NCI-H2196 treated with DMSO at 0.1 percent for 48 hours (cell line): ENCODE data around the gene GPR143.
"Not testable (repeated sequence)": the region's sequence is repeated elsewhere in the genome, so short reads cannot be mapped to it uniquely, and the experiment has no call there.

Experiments used
- DNase-seq: peaks from one replicate; lab custom pipeline; 2025; ENCODE audit not compliant: unreplicated experiment; lab: John Stamatoyannopoulos, UW

The GPR143 gene

DNA sequence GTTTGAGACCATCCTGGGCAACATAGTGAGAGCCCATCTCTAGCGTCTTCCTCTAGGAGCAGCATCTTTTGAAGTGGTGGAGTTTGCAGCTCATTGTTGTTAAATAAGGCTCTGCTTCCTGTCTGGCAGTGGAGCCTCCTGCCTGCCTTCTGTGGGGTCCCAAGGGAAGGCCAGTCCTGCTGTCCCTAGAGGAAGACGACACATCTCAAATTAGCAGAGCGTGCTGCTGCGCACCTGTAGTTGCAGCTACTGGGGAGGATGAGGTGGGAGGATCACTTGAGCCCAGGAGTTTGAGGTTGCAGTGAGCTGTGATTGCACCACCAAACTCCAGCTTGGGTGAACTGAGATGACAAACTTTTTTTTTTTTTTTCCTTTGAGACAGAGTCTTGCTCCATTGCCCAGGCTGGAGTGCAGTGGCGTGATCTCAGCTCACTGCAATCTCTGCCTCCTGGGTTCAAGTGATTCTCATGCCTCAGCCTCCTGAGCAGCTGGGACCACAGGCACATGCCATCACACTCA is 2.7 kb upstream of the GPR143 start:
- DNase-seq: not testable (repeated sequence)

DNA sequence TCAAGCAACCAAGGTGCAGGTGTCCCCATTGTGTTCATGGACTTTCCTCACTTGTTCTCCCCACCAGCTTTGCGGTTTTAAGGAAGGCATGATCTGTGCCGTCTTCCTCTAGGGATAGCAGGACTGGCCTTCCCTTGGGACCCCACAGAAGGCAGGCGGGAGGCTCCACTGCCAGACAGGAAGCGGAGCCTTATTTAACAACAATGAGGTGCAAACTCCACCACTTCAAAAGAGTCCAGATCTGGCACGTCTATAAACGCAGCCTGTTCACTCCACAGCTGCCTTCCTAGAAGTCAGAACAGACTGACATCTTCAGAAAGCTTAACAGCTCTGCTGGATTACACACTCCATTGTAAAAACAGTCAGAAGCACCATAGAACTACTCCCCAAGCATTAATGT is 1.7 kb upstream of the GPR143 start:
- DNase-seq: no peak

GRCh38 chrX:9765072-9765736 is 443 bp downstream of the GPR143 start:
- no peak for DNase-seq

DNA sequence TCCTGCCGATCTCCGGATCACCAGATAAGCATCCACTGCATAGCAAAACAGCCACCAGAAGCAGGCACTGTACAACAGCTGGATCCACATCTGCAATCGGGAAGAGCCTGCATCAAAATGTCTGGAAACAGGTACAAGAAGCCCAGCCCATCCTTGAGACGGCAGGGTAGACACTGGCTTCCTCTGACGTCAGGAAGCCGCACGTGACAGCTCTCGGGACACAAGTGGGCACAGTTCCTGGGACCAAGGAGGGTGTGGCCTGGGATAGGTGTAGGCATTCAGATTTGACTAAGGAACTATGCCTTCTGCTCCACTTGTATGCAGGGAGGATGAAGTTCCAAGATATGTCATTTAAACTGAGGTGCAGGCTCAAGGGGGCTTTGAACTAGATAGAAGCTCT is 6.3 kb downstream of the GPR143 start:
- no peak for DNase-seq

DNA sequence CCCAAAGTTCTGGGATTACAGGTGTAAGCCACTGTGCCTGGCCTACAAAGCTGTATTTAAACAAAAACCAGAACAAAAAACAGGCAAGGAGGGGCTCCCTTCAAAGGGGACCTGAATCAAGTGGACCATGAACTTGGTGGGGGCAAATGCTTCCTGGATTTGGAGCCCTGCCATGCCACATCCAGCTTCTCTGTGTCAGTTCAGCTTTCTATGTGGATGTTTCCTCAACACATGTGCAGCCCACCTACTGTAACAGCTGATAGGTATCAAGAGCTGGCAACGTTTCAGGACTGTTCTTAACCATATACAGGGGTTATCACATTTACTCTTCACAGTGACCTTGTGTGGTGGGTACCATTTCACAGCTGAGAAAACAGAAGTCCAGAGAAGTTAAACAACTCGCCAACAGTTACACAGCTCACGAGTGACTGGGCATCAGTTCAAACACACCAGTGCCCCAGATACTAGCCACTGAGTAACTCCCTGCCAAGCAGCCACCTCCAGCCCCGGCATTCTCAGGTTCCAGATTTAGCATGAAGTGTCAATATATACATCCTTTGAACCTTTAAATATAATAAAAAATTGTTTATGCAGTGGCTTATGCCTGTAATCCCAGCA is 7.5 kb downstream of the GPR143 start:
- no peak for DNase-seq

DNA sequence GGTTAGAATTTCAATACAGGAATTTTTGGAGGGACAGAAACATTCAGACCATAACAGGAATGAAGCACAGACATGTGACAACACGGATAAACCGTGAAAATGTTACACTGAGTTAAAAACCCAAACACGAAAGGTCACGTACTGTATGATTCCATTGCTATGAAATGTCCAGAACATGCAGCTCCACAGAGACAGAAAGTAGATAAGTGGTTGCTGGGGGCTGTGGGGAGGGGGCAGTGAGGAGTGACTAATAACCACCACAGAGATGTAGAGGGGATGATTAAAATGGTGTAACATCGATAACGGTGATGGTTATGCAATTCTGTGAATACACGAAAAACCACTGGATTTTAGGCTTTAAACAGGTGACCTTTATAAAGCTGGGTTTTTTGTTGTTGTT is 8.3 kb downstream of the GPR143 start:
- no peak for DNase-seq

DNA sequence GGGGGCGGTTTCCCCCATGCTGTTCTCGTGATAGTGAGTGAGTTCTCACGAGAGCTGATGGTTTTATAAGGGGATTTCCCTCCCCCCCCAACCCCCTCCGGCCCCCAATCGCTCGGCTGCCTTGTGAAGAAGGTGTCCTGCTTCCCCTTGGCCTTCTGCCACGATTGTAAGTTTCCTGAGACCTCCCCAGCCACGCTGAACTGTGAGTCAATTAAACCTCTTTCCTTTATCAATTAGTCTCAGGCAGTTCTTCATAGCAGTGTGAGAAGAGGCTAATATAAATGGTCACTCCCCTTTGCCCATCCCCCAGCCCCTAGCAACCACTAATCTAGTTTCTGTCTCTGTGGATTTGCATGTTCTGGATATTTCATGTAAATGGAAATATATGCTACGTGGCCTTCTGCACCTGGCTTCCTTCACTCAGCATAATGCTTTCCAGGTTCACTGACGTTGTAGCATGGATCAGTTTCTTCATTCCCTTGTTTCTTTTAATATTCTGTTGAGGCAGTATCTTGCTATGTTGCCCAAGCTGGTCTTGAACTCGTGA is 16.4 kb downstream of the GPR143 start:
- DNase-seq: no peak

- DNase-seq: no peak
These were observed 18.0 kb downstream of the GPR143 start for GRCh38 chrX:9747644-9748043.

GRCh38 chrX:9746148-9746888 is 19.3 kb downstream of the GPR143 start:
- DNase-seq: no peak

DNA sequence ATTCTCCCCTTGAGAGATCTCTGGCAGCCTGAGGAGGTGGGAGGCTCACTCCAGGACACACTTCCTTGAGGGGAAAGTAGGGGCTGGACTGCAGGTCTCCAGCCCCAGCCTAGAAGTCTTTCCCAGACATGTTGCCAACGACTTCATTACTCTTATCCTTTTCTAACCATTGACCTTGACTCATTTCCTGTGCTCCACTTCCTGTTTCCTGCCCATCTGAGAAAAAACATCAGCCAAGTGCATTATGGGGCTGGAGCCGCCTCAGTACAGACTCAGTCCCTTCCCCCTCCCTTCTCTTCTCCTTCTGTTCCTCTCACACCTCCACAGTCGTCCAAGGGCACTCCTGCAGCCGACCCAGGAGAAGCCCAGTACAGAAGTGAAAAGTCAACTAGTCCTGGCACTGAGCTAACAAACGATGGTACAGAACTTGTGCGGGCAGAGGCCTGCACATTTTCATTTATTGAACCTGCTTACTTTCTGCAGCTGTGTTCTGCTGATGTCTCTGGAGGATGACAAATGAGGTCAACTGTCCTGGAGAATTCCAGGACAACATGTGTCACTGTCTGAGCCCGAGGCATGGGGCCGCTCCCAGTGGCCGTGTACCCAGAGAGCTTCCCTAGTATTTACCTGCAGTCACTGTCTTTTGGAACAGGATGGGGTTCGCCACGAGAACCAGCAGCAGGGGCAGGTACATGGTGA is 20.1 kb downstream of the GPR143 start:
- no peak for DNase-seq

DNA sequence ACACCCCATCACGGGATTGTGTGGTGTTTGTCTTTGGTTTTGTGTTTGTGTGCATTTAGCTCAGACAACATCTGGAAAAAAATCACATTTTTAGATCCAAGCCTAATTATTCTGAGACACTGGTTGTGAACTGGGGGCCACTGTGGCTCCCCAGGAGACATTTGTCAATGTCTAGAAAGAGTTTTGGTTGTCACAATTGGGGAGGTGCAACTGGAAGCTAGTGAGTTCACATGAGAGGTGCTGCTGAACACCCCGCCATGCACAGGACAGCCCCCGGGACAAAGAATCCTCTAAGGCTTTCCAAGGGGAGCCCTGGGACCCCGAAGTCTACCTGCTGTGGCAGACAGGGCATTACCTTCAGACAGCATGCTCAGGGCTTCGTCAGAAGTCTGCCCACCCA is 26.5 kb downstream of the GPR143 start:
- no peak for DNase-seq

DNA sequence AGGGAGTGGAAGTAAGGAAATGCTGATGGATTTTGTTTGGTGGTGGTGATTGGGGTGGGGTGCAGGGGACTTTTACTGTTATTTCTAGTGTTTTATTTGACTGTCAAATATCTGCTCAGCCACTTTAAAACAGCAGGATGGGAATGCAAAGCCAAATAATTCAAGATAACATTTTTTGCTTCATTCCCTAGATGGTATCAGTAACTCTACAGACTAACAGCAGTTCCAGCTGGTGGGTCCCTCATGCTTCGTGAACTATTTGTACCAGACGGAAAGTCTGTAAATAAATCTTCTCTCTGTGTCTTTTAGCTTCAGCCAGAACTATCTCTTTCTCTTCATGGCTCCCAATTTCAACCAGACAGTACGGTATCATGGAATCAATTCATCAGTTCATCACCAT is 27.5 kb downstream of the GPR143 start:
- DNase-seq: no peak

- no peak for DNase-seq
These were observed 28.3 kb downstream of the GPR143 start for GRCh38 chrX:9737363-9737762.

GRCh38 chrX:9730752-9731151 is 34.9 kb downstream of the GPR143 start:
- DNase-seq: no peak

DNA sequence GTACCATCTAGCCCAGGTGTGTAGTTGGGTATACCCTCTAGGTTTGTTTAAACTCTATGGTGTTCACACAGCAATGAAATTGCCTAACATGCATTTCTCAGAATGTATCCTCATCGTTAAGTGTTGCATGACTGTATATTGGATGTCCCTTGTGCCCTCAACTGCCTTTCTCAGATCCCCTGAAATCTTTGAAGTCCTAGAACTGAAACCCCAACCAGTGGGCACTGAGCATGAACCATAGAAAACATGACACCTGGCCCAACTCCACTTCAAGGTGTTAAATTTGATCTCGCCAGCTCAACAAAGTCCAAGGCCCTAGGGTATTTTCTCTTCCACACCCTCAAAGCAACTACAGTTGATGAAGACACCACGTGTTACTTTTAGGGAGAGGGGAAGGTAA is 35.6 kb downstream of the GPR143 start:
- no peak for DNase-seq

GRCh38 chrX:9729171-9729885 is 36.3 kb downstream of the GPR143 start:
- no peak for DNase-seq

DNA sequence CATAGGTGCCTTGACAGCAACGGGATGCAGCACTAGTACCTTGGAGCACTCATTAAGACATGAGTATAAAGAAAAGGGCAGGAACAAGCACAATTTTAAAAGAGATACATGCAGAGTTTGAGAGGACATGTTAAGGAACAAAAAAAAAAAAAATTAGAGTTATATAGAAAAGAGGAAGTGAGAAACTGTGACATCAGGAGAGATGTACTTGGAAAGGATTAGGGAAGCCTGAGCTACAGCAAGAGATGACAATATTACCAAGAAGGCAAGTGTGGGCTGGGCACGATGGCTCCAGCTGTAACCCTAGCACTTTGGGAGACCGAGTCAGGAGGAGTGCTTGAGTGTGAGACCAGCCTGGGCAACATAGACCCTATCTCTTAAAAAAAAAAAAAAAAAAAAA is 37.4 kb downstream of the GPR143 start:
- DNase-seq: no peak

DNA sequence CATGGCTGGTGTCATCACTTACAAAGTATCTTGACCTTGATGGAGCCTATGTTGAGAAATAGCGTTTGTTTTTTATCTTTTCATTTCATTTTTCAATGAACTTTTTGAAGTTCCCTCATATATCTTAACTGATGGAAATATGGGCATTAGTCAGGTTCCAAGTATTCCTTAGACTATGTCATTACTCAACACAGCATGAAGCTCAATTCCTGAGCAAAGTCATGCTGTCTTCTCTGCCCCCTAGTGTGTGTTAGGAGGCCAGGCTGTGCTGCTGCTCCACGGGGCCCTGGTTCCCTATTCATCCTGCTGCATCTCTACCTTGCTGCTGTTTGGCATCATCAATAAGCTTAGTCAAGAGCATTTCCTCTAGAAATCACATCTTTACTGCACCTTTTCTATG is 40.9 kb downstream of the GPR143 start:
- DNase-seq: no peak

DNA sequence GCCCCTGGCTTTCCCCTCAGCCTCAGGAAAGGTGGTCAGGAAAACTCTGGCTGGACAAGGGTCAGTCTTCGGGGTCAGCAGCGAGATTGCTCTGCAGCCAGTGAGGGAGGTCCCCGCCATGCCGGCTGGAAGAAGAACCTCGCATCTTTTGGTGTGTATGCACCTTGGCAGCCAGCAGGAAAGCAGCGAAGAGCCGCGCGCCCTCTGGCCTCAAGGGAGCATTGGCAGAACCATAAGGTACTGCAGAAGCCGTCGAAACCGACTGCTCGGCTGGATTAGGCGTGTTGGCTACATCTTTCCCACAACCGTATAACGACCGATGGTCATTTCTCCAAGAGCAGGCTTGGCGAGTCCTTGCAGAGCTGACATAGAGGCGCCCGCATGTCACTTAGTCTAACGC is 48.3 kb downstream of the GPR143 start:
- no peak for DNase-seq

- DNase-seq: no peak
These were observed 55.3 kb downstream of the GPR143 start for GRCh38 chrX:9710332-9710731.
